IMR-90 (cell line): ENCODE measurements around the gene GAPVD1. TPM values are rescaled to one million over a fixed set of nuclear protein-coding genes. Genes with fewer than 3 reads are reported as not detected.
A peak's percentile ranks its signal among the peaks of the same experiment; 100 is the strongest.

Source experiments
- ATAC-seq: fragments of 200-7000 bp; cut with Tn5 transposase; 2 replicates; pipeline ENCODE4 v1.9.1; 2020; ENCODE audit warnings: low read depth, mild to moderate bottlenecking, moderate library complexity
- BruUV-seq: library from RNA; stranded (reverse); fragments of 400-500 nt; replicated peaks from 2 replicates; lab custom pipeline; 2021; lab: Mats Ljungman, UMichigan
- CTCF ChIA-PET: fragments of 300-600 bp; formaldehyde crosslinking; extraction: SDS; loops from one replicate; lab custom pipeline; 2021; ENCODE audit warnings: antibody characterized with exemption; lab: Yijun Ruan, JAX
- POLR2A ChIA-PET: fragments of 300-600 bp; sonication (Branson Sonifier 250); formaldehyde crosslinking; loops from one replicate; lab custom pipeline; 2022; ENCODE audit warnings: antibody characterized with exemption; ENCODE audit not compliant: unreplicated experiment; lab: Charles Lee
- DNase-seq: peaks from one replicate; pipeline ENCODE4 v3.0.0; 2013
- H2AFZ ChIP-seq: replicated peaks from 2 replicates; pipeline ENCODE3; 2013; ENCODE audit warnings: low read length, mild to moderate bottlenecking; ENCODE audit not compliant: poor library complexity
- H2AK5ac ChIP-seq: 2 replicates; pipeline ENCODE4 v1.6.1; 2013; ENCODE audit warnings: low read depth, low read length, inconsistent platforms
- H2AK9ac ChIP-seq: replicated peaks from 2 replicates; pipeline ENCODE3; 2013; ENCODE audit warnings: mild to moderate bottlenecking, low read depth, low read length, moderate library complexity; ENCODE audit not compliant: poor library complexity
- H2BK120ac ChIP-seq: 2 replicates; pipeline ENCODE4 v1.6.1; 2013; ENCODE audit warnings: low read depth, low read length, inconsistent platforms
- H2BK15ac ChIP-seq: 3 replicates; pipeline ENCODE4 v1.6.1; 2013; ENCODE audit warnings: low read depth, low read length, inconsistent platforms
- H2BK20ac ChIP-seq: 2 replicates; pipeline ENCODE4 v1.6.1; 2013; ENCODE audit warnings: low read depth, mild to moderate bottlenecking, inconsistent platforms, low read length, moderate library complexity
- H2BK5ac ChIP-seq: 2 replicates; pipeline ENCODE4 v1.6.1; 2013; ENCODE audit warnings: mild to moderate bottlenecking, low read depth, low read length, inconsistent platforms; ENCODE audit not compliant: poor library complexity, severe bottlenecking
- H3K14ac ChIP-seq: replicated peaks from 2 replicates; pipeline ENCODE4 v1.6.1; 2013; ENCODE audit warnings: low read depth, low read length, inconsistent platforms
- H3K18ac ChIP-seq: 2 replicates; pipeline ENCODE4 v1.6.1; 2013; ENCODE audit warnings: low read depth, low read length, control low read depth
- H3K23ac ChIP-seq: 2 replicates; pipeline ENCODE4 v1.6.1; 2013; ENCODE audit warnings: low read depth, low read length, inconsistent platforms
- H3K27ac ChIP-seq: 2 replicates; pipeline ENCODE4 v1.5.1; 2013; ENCODE audit warnings: mild to moderate bottlenecking, control low read depth, low read length; ENCODE audit not compliant: insufficient read depth
- H3K27me3 ChIP-seq: 2 replicates; pipeline ENCODE4 v1.6.1; 2013; ENCODE audit warnings: low read length; ENCODE audit not compliant: control insufficient read depth, insufficient read depth
- H3K36me3 ChIP-seq: 2 replicates; pipeline ENCODE4 v1.6.1; 2013; ENCODE audit warnings: low read length, mixed read lengths; ENCODE audit not compliant: control insufficient read depth, insufficient read depth
- H3K4ac ChIP-seq: 2 replicates; pipeline ENCODE4 v1.6.1; 2013; ENCODE audit warnings: low read depth, low read length, inconsistent platforms
- H3K4me1 ChIP-seq: 2 replicates; pipeline ENCODE4 v1.6.1; 2013; ENCODE audit warnings: low read length, mixed read lengths; ENCODE audit not compliant: control insufficient read depth, insufficient read depth
- H3K4me2 ChIP-seq: 2 replicates; pipeline ENCODE4 v1.6.1; 2013; ENCODE audit warnings: low read depth, mild to moderate bottlenecking, control low read depth, low read length, moderate library complexity
- H3K4me3 ChIP-seq: 2 replicates; pipeline ENCODE4 v1.5.1; 2013; ENCODE audit warnings: low read depth, mild to moderate bottlenecking, control low read depth, low read length, moderate library complexity; ENCODE audit not compliant: insufficient read depth
- H3K56ac ChIP-seq: 2 replicates; pipeline ENCODE4 v1.6.1; 2013; ENCODE audit warnings: low read length, inconsistent platforms; ENCODE audit not compliant: insufficient read depth; ENCODE audit errors: extremely low read depth
- H3K79me1 ChIP-seq, 2 experiments: 2 replicates each; pipeline ENCODE4 v1.6.1; 2013; ENCODE audit warnings: low read length in 2 of 2, inconsistent platforms in 1 of 2, low read depth in 1 of 2
- H3K9ac ChIP-seq: 2 replicates; pipeline ENCODE4 v1.6.1; 2013; ENCODE audit warnings: low read depth, low read length, control low read depth
- H3K9me1 ChIP-seq: 2 replicates; pipeline ENCODE4 v1.6.1; 2013; ENCODE audit warnings: low read length, inconsistent platforms; ENCODE audit not compliant: insufficient read depth
- H3K9me3 ChIP-seq: 2 replicates; pipeline ENCODE4 v1.6.1; 2013; ENCODE audit warnings: low read length; ENCODE audit not compliant: control insufficient read depth, insufficient read depth
- H4K20me1 ChIP-seq: 2 replicates; pipeline ENCODE4 v1.6.1; 2013; ENCODE audit warnings: low read length, inconsistent platforms; ENCODE audit not compliant: insufficient read depth
- H4K5ac ChIP-seq: 2 replicates; pipeline ENCODE4 v1.6.1; 2013; ENCODE audit warnings: mild to moderate bottlenecking, low read depth, low read length, control low read depth
- H4K8ac ChIP-seq, 2 experiments: 2 replicates each; pipeline ENCODE4 v1.6.1; 2013; ENCODE audit warnings: low read depth in 2 of 2, low read length in 2 of 2, control low read depth in 1 of 2, inconsistent platforms in 1 of 2
- H4K91ac ChIP-seq: 2 replicates; pipeline ENCODE4 v1.6.1; 2013; ENCODE audit warnings: low read depth, low read length, inconsistent platforms; ENCODE audit not compliant: insufficient read depth
- CTCF ChIP-seq: conservative IDR thresholded peaks from 2 replicates; pipeline ENCODE4 v1.5.1; 2012; ENCODE audit warnings: mild to moderate bottlenecking, low read depth, low read length, improper control_type of control experiment
- RAD21 ChIP-seq: IDR thresholded peaks from 2 replicates; pipeline ENCODE4 v1.6.1; 2012; ENCODE audit warnings: low read length, improper control_type of control experiment
- WGBS, 2 experiments: methylation state at CpG; one replicate each; pipeline versions ENCODE4 v1.1.5 to v1.1.7; 2013; ENCODE audit warnings: missing lambda C conversion rate in 2 of 2; ENCODE audit not compliant: insufficient read length in 1 of 2; ENCODE audit errors: extremely low coverage in 2 of 2; 5-methylcytosine and 5-hydroxymethylcytosine counted together
- dilution Hi-C: fragments of 300-500 bp; cut with HindIII; formaldehyde crosslinking; loops from one replicate; pipeline ENCODE4 v1.14.3; 2018; ENCODE audit warnings: low sequenced_read_pairs; ENCODE audit not compliant: unreplicated experiment
- in situ Hi-C: fragments of 300-500 bp; cut with MboI; formaldehyde crosslinking; loops from 3 replicates; pipeline ENCODE4 v1.14.3; 2019; ENCODE audit warnings: low sequenced_read_pairs, inconsistent platforms, mixed read lengths
- intact Hi-C: fragments of 100-400 bp; cut with micrococcal nuclease; formaldehyde crosslinking; loops from 2 replicates; pipeline ENCODE4 v1.10.0; 2022
- polyA plus RNA-seq, 3 experiments: library from polyadenylated mRNA; depleted of rRNA; stranded (reverse); fragments of >200 nt; gene quantifications; 2 replicates each; pipeline ENCODE4 v1.2.3, GENCODE V29; 2012; ENCODE audit warnings: low replicate concordance in 1 of 3
- total RNA-seq: library from RNA; depleted of rRNA; stranded (reverse); fragments of >200 nt; gene quantifications from 2 replicates; pipeline ENCODE4 v1.2.3, GENCODE V29; 2012
- TF ChIP-seq, protein P1 (sequence below): fragments of 150-350 bp; IDR thresholded peaks from 2 replicates; pipeline ENCODE4 v1.6.1; 2017; ENCODE audit warnings: mild to moderate bottlenecking, antibody characterized with exemption, low read length, low read depth

The GAPVD1 gene
- total and polyA plus RNA-seq, 2 of the 4 experiments (the other 2 are of a cell fraction), result 13.8 to 50.9 TPM

GRCh38 chr9:125361837-125362531 is 100.4 kb downstream of the GAPVD1 start:
- no peak overlapping the region for H4K91ac ChIP-seq
- no peak overlapping the region for H2AK9ac ChIP-seq
- dilution Hi-C loops (no loop called here), in situ Hi-C loops (loop anchor here (25.0 kb wide), 1 partner anchor 450 kb away; no protein-coding TSS in a partner anchor), intact Hi-C loops (no loop called here)
- H3K9me1 ChIP-seq, result no peaks in the 10 kb centered on the region
- H3K14ac ChIP-seq, result no peak overlapping the region
- H2BK20ac ChIP-seq, result no peak overlapping the region
- no peak overlapping the region for H2BK5ac ChIP-seq
- CTCF ChIA-PET, result interaction anchor here (0.9 kb wide), 1 partner anchor 10 kb away, joined by 4 read pairs; no protein-coding TSS in a partner anchor
- H3K4me1 ChIP-seq, result no peaks in the 10 kb centered on the region
- DNase-seq (peak; percentile 17), ATAC-seq (peak; percentile 35; the same call in 1 of the 2 replicates)
- H2AK5ac ChIP-seq, result no peak overlapping the region
- no peak overlapping the region for H3K4ac ChIP-seq
- H3K4me3 ChIP-seq, result no peak overlapping the region
- POLR2A ChIA-PET, result interaction anchor here (0.5 kb wide), 1 partner anchor 23 kb away, joined by 3 read pairs; no protein-coding TSS in a partner anchor
- H4K8ac ChIP-seq, result no peak overlapping the region
- no peak overlapping the region for H2AFZ ChIP-seq
- no TSS peak for BruUV-seq
- H3K9me3 ChIP-seq, result no peaks in the 10 kb centered on the region
- H2BK120ac ChIP-seq, result no peak overlapping the region
- H3K27me3 ChIP-seq, result no peaks in the 10 kb centered on the region
- no peak overlapping the region for H3K4me2 ChIP-seq
- TF ChIP-seq, protein P1, sequence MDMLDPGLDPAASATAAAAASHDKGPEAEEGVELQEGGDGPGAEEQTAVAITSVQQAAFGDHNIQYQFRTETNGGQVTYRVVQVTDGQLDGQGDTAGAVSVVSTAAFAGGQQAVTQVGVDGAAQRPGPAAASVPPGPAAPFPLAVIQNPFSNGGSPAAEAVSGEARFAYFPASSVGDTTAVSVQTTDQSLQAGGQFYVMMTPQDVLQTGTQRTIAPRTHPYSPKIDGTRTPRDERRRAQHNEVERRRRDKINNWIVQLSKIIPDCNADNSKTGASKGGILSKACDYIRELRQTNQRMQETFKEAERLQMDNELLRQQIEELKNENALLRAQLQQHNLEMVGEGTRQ, result no peak
- TF ChIP-seq CTCF, result peak; percentile 27; the same call in 1 of the 2 replicates
- TF ChIP-seq RAD21, result peak; percentile 20; the same call in 1 of the 2 replicates
- H3K23ac ChIP-seq, result no peak overlapping the region
- no peaks in the 10 kb centered on the region for H4K20me1 ChIP-seq
- no CpG with 5 or more reads among the region's 5 CpGs for WGBS, 2 experiments
- H3K79me1 ChIP-seq, result no peaks in the 10 kb centered on the region; a peak in 1 of 4 replicates
- no peak overlapping the region for H3K56ac ChIP-seq
- H3K36me3 ChIP-seq, result peaks cover 33% of the 10 kb centered on the region
- H3K27ac ChIP-seq, result no peak overlapping the region
- H3K18ac ChIP-seq, result no peak overlapping the region
- no peak overlapping the region for H2BK15ac ChIP-seq
- H3K9ac ChIP-seq, result no peak overlapping the region
- no peak overlapping the region for H4K5ac ChIP-seq
